ENCODE results near the gene SLC32A1. TPM values are rescaled to one million over a fixed set of nuclear protein-coding genes. Genes with fewer than 3 reads are reported as not detected.
A peak's percentile ranks its signal among the peaks of the same experiment; 100 is the strongest.

SLC32A1 gene
- total and polyA plus RNA-seq, 3 donors from 2014 or later, result 0.25 to 0.96 (median 0.55) TPM

DNA sequence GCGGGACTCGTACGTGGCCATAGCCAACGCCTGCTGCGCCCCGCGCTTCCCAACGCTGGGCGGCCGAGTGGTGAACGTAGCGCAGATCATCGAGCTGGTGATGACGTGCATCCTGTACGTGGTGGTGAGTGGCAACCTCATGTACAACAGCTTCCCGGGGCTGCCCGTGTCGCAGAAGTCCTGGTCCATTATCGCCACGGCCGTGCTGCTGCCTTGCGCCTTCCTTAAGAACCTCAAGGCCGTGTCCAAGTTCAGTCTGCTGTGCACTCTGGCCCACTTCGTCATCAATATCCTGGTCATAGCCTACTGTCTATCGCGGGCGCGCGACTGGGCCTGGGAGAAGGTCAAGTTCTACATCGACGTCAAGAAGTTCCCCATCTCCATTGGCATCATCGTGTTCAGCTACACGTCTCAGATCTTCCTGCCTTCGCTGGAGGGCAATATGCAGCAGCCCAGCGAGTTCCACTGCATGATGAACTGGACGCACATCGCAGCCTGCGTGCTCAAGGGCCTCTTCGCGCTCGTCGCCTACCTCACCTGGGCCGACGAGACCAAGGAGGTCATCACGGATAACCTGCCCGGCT lies 3.4 kb downstream of the SLC32A1 start:
- TF ChIP-seq CTCF (IDR thresholded peaks at IDR 0.05) (no peak), POLR2A (IDR thresholded peaks at IDR 0.05) (no peak)
- 0 to 4% methylated on average over 2 to 46 of the region's 46 CpGs for WGBS, 2 donors
- Histone ChIP-seq H3K27me3 (no peaks in the 10 kb centered on the region), H3K27ac (no peak overlapping the region), H3K36me3 (ENCODE audit: low read depth, missing control alignments) (no peaks in the 10 kb centered on the region), H3K9me3 (no peaks in the 10 kb centered on the region), H3K4me1 (no peaks in the 10 kb centered on the region), H3K4me3 (peak overlapping the region in 1 of 2 donors; percentile 4)
- intact Hi-C loops (cut with DNase I; ENCODE audit: low total_unique reads), result no loop called here
- DNase-seq, result no peak

GRCh38 chr20:38728191-38728781 lies 4.0 kb downstream of the SLC32A1 start:
- intact Hi-C loops (cut with DNase I; ENCODE audit: low total_unique reads), result no loop called here
- TF ChIP-seq CTCF (IDR thresholded peaks at IDR 0.05), result no peak
- TF ChIP-seq POLR2A (IDR thresholded peaks at IDR 0.05), result no peak
- WGBS, 2 donors, result 1 to 2% methylated on average over 28 to 56 of the region's 56 CpGs
- H3K27ac ChIP-seq, result no peak overlapping the region
- H3K4me3 ChIP-seq, result no peak overlapping the region
- H3K9me3 ChIP-seq, result no peaks in the 10 kb centered on the region
- no peaks in the 10 kb centered on the region for H3K4me1 ChIP-seq
- no peaks in the 10 kb centered on the region for H3K36me3 ChIP-seq (ENCODE audit: low read depth, missing control alignments)
- no peaks in the 10 kb centered on the region for H3K27me3 ChIP-seq
- no peak for DNase-seq

DNA sequence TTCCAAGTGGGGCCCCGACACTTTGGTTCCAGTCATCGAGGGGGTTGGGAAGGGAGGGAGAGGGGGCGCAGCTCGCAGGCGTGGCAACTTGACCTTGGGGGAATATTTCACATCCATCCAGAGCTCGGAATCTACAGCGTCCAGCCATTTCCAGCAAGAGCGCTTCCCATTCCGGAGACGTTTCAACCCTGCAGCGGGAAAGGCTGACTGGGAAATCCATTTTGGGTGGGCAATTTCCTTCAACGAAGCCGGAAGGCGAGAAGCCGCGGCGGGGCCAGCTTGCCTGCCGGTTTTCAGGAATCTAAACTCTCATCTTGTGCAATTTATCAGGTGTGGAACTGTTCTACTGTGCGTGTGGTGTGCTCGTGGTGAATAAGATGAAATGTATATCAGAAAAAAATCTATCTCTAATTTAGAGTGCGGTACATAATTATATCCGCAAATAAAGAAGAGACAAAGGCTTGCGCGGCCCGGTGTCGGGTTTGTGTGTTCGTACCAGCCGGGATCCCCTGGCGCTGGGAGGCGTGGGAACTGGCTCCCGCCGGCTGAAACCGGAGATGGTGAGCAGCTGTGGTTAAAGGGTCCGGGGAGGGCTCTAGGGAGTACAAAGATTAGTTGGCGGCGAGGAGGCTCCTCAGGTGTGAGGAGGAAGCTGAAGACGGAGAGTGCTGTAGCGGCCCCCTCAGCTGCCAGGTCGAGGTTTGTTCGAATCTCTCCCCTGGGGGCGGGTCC lies 4.8 kb downstream of the SLC32A1 start:
- intact Hi-C loops (cut with DNase I; ENCODE audit: low total_unique reads), result no loop called here
- no peak overlapping the region for H3K27ac ChIP-seq
- no peaks in the 10 kb centered on the region for H3K36me3 ChIP-seq (ENCODE audit: low read depth, missing control alignments)
- no peak for DNase-seq
- TF ChIP-seq POLR2A (IDR thresholded peaks at IDR 0.05) (no peak), CTCF (IDR thresholded peaks at IDR 0.05) (no peak)
- H3K27me3 ChIP-seq, result no peaks in the 10 kb centered on the region
- no peak overlapping the region for H3K4me3 ChIP-seq
- WGBS, 2 donors, result 2 to 4% methylated on average over 38 to 41 of the region's 41 CpGs
- no peaks in the 10 kb centered on the region for H3K9me3 ChIP-seq
- no peaks in the 10 kb centered on the region for H3K4me1 ChIP-seq

GRCh38 chr20:38729767-38730166 lies 5.5 kb downstream of the SLC32A1 start:
- TF ChIP-seq POLR2A (IDR thresholded peaks at IDR 0.05), result no peak
- no peak for TF ChIP-seq CTCF (IDR thresholded peaks at IDR 0.05)
- H3K36me3 ChIP-seq (ENCODE audit: low read depth, missing control alignments), result no peaks in the 10 kb centered on the region
- WGBS, 2 donors, result 4 to 6% methylated on average over 6 to 7 of the region's 7 CpGs
- no peak for DNase-seq
- H3K4me1 ChIP-seq, result no peaks in the 10 kb centered on the region
- no peak overlapping the region for H3K4me3 ChIP-seq
- no peaks in the 10 kb centered on the region for H3K9me3 ChIP-seq
- no peaks in the 10 kb centered on the region for H3K27me3 ChIP-seq
- intact Hi-C loops (cut with DNase I; ENCODE audit: low total_unique reads), result no loop called here
- H3K27ac ChIP-seq, result no peak overlapping the region

Data from testis (tissue), 3 donors.